GM18907 (cell line): Measurements from ENCODE around the gene MINDY4.
"Not testable (repeated sequence)": the region's sequence is repeated elsewhere in the genome, so short reads cannot be mapped to it uniquely, and the experiment has no call there.

Experiments used
- ATAC-seq: cut with Tn5 transposase; IDR thresholded peaks from one replicate; pipeline ENCODE4 v1.9.1; 2021; ENCODE audit warnings: mild to moderate bottlenecking, moderate library complexity; ENCODE audit not compliant: unreplicated experiment

The MINDY4 gene

GRCh38 chr7:30829471-30829870, 58.3 kb downstream of the MINDY4 start:
- no peak for ATAC-seq

GRCh38 chr7:30831227-30831626, 60.0 kb downstream of the MINDY4 start:
- ATAC-seq = no peak

- no peak for ATAC-seq
These were observed 60.7 kb downstream of the MINDY4 start for GRCh38 chr7:30831936-30832335.

GRCh38 chr7:30834017-30834674, 62.9 kb downstream of the MINDY4 start:
- ATAC-seq = not testable (repeated sequence)

GRCh38 chr7:30835396-30835915, 64.2 kb downstream of the MINDY4 start:
- no peak for ATAC-seq

DNA sequence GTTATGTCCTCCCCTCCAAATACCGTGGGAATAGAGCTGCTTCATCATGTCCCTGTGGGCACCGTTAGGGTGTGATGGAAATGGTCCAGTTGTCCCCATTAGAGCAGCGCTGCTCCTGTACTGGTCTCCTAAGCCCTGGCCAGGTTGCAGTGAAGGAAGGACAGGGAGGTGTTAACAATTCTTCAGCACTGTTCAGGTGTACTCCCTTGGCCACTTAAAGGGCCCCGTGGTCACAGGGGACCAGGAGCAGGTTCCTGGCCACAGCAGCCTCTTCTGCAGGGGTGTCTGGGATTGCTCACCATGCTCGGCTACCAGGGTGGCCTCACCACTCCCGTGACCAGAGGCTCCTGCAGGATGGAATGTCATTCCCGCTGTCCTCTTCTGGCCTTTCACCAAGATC, 65.8 kb downstream of the MINDY4 start:
- ATAC-seq = no peak

DNA sequence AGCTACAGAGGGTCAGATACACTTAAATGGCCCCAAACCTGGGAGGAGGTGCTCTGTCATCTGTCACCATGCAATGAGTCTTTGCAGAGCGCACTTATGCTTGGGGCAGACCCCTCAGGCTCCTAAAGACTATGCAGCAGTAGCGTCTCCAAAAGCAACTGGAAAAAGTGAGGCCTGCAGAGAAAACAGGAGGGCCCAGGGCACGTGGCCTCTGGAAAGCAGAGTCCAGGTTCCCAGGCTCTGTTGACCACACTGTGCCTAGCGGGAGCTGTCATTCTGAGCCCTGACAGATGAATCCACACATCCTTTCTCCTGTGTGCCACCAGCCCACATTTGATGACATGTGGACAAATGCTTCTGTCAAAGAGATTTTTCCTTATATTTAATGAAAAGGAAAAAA, 66.4 kb downstream of the MINDY4 start:
- ATAC-seq = no peak

DNA sequence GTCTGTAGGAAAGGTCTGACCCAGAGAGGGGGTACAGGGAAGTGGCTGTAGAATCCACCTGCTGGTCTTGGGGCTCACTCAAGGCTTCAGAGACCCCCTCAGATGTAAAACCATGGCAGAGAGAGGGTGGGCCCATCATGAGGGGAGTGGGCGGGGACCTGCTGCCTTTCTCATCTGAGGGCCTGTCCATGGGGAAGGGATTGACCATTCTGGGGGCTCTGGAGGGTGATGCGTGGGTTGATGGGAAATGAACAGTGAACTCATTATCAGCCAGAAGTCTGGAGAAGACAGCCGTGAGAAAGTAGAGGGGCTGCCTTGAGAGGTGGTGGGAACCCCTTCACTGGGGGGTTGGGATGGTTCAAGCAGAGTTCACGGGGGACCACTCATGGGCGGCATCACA, 66.8 kb downstream of the MINDY4 start:
- no peak for ATAC-seq

- ATAC-seq = no peak
These were observed 69.2 kb downstream of the MINDY4 start for GRCh38 chr7:30840141-30841024.

- ATAC-seq = no peak
These were observed 70.0 kb downstream of the MINDY4 start for GRCh38 chr7:30841025-30841735.

DNA sequence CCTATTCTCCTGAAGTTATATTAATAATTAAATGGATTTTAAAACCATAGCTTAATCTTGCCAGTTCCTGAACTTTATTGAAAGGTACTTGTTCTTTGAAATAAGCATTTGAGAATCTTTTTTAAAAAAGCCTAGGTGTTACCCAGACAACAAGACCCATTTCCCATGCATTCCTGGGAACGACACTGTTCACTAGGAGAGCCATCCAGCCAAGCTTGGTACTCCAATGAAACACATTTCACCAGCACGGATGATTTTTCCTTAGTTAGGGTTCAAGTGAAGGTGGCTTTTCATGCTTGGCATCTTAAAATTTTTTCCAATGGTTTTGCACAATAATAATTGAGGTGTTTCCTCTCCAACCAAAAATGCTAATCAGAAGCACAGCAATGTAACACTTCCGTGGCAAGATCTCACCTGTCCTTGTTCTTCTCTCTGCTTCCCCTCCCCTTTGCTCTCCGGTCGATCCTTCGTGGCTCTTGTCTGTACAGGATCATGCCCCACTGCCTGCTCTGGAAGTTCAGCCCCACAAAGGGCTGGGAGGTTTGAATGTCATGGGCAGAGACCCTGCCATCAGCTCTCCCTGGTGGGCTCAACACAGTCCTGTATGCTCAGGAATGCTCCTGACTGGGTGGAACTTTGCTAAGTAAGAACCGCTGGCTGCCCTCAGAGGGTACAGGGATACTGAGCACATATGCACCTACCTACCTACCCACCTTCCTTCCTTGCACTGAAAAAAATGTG, 70.8 kb downstream of the MINDY4 start:
- ATAC-seq = no peak

DNA sequence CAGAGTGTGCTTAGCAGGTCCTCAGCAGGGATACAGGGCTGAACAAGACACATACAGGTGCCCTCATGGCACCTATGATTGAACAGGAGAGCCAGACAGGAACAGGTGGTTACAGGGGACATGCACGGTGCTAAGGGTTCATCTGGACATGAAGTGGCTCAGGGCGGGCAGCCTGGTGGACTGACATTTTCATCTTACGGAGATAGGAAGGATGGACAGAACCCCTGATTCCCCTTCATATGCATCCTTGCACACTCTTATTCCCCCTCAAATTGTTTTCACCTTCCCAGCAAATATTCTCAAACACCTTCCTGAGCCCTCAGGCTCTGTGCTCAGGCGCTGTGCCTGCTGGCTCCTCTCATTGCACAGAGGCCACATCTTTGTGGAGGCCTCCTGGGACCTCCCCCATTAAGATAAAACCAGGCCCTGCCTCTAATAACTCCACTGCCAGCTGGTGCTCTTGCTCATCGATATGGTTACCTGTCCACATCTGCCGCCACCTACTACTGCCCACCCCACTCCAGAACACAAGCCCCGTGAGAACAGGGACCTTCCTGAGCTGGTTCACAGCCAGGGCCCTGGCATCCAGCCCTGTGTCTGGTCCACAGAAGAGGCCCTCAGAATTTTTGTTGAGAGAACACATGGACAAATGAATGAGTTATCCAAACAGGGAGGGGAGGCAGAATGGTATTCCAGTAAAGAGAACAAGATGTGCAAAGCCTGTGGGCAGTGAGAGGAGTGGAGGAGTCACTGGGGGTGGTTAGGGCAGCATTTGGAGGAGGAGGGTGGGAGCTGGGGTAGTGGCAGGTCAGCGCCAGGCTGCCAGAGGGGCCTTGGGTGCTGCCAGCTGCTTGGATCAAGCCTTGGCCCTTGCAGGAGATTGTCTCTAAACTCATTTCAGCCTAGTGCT, 71.6 kb downstream of the MINDY4 start:
- ATAC-seq = no peak

- no peak for ATAC-seq
These were observed 72.7 kb downstream of the MINDY4 start for GRCh38 chr7:30843741-30844482.

GRCh38 chr7:30844483-30844874, 73.3 kb downstream of the MINDY4 start:
- ATAC-seq = no peak

- no peak for ATAC-seq
These were observed 73.7 kb downstream of the MINDY4 start for GRCh38 chr7:30844916-30845315.

DNA sequence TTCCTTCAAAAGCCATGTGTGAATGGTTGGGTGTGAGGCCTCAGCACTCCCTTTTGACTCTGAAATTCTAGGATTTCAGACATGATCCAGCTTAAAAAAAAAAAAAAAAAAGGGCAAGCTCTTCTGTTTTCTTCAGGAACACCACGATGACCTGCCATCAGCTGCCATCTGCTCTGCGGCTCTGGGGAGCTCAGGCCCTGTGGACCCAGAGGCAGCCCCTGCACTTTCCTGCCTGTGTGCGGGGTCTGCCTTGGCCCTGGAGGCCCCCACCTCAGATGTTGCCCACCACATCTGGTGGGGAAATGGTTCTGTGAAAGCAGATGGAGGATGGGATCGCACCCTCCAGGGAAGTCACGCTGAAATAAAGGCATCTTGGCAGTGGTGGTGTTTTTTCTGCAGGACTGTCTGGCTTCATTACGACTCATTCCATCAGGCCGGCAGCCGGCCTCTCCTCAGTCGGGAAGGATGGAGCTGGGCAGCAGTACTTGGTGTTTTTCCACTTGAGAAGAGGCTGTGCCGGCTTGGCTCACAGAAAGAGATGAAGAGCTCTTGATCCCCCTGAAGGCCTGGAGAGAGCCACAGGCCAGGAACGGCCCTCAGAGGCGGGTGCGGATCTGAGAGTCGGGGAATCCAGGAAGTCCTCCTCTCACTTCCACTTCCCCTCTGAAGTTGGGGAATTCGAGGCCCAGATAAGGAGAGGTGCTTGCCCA, 74.4 kb downstream of the MINDY4 start:
- ATAC-seq = no peak

DNA sequence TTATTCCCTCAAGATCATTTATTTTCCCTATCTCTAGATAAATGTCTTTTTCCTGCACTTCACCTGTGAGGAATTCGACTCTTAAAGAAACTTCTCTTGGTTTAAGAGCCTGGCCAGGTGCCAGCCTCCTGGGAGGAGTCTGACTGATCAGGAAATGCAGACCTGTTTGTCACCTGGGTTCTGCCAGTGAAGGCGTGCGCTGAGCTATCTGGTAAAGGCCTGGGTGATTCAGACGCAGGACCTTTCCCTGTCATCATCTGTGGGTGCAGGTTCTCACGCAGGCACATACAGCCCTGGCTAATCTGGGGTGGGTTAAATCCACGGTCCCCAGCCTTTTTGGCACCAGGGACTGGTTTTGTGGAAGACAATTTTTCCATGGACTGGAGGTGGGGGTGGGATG, 75.2 kb downstream of the MINDY4 start:
- no peak for ATAC-seq

GRCh38 chr7:30848121-30848855, 77.1 kb downstream of the MINDY4 start:
- no peak for ATAC-seq
